Measurements from ENCODE around the gene PLEK2. TPM values are rescaled to one million over a fixed set of nuclear protein-coding genes. Genes with fewer than 3 reads are reported as not detected.

Gene PLEK2, protein sequence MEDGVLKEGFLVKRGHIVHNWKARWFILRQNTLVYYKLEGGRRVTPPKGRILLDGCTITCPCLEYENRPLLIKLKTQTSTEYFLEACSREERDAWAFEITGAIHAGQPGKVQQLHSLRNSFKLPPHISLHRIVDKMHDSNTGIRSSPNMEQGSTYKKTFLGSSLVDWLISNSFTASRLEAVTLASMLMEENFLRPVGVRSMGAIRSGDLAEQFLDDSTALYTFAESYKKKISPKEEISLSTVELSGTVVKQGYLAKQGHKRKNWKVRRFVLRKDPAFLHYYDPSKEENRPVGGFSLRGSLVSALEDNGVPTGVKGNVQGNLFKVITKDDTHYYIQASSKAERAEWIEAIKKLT
- 3.0 and 6.7 TPM in 2 replicates for total RNA-seq

DNA sequence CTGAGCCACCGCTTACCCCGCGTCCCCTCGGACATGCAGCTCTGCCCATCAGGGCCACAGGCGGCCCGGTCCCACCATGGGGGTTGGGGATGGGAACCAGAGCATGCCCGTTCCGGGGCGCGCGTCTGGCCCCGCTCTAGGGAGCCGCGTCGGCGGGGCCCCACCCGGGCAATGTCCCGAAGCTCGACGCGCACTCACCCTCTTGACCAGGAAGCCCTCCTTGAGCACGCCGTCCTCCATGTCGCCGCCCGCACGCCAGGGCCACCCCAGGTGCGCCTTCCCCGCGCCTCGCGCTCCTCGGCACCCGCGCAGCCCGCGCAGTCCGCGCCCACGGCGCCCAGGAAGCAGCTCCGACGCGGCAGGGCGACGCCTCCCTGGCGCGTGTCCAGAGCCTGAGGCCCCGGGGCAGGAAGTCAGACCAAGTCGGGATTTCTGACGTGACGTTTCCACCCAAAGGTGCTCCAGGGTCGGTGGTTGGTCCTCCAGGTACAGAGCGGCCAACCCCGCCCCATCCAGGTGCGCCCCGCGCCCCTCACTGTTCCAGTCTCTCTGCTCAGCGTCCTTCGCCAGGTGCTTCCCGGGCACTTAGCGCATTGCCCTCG, at the start of gene PLEK2:
TSS of gene PLEK2 (minus strand) at position 346 of the 602 bp plus-strand sequence. CDS start at position 240, 106 bp downstream.

DNA sequence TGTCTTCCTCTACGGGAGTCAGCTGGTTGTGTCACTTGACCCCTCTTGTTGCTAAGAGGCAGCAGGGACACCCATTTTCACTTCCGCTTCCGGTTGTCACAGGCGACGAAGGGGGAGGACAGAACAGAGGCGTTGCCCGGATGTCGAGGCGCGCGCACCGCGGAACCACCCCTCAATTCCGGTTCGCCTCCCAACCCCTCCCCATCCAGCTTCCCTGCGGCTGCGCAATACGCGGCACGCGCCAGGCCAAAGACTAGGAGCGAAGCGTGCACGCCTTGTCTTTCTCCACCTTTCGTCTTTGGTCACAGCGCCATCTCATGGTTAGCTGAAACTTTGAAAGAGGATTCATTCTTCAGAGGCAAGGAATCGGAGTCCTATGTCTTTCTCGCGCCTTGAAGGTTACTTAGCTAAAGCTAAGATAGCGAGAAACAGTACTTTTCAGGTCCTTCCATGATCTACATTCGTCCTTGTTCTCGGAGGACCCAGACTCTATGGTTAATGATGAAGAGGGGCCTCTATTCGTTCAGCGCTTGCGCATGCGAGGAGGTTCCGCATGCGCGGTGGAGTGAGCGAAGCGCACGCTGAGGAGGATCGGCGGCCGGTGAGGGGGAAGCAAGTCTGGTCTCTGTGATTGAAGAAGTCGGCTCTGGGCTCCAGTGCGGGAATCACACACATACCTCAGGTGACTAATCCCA, 52.0 kb downstream of the PLEK2 start, which contains the start of the genes ATP6V1D and EIF2S1:
TSS of gene ATP6V1D (minus strand) at position 30 of the 695 bp plus-strand sequence. CDS start 106 bp downstream, outside the sequence.
TSS of gene EIF2S1 (plus strand) at position 554 of the 695 bp plus-strand sequence. CDS start 4,440 bp downstream, outside the sequence.

Other genes with a start within 250 kb of the PLEK2 start
- not detected in 2 replicates for gene GARIN2, start 222.7 kb downstream of the PLEK2 start, total RNA-seq
- gene PALS1, start 170.7 kb downstream of the PLEK2 start, total RNA-seq, result 26.5 and 44.9 TPM in 2 replicates
- gene ATP6V1D, start 52.4 kb downstream of the PLEK2 start, total RNA-seq, result 86.3 and 130 TPM in 2 replicates
- 129 and 208 TPM in 2 replicates for gene EIF2S1, start 51.8 kb downstream of the PLEK2 start, total RNA-seq
- gene TMEM229B, start 76.6 kb upstream of the PLEK2 start, total RNA-seq, result 0.29 and 2.0 TPM in 2 replicates
- 0.15 and 0.17 TPM in 2 replicates for gene PLEKHH1, start 121.1 kb upstream of the PLEK2 start, total RNA-seq
- gene PIGH, start 188.1 kb upstream of the PLEK2 start, total RNA-seq, result 14.7 and 18.9 TPM in 2 replicates
- 0.99 and 7.3 TPM in 2 replicates for gene ARG2, start 207.8 kb upstream of the PLEK2 start, total RNA-seq